ENCODE measurements around the gene CREBBP. TPM values are rescaled to one million over a fixed set of nuclear protein-coding genes. Genes with fewer than 3 reads are reported as not detected.

Gene CREBBP
- total and polyA plus RNA-seq, 2 donors (not counting 3 experiments of a cell fraction or from before 2014, with no cell fraction given), result 13.8 to 72.7 TPM

DNA sequence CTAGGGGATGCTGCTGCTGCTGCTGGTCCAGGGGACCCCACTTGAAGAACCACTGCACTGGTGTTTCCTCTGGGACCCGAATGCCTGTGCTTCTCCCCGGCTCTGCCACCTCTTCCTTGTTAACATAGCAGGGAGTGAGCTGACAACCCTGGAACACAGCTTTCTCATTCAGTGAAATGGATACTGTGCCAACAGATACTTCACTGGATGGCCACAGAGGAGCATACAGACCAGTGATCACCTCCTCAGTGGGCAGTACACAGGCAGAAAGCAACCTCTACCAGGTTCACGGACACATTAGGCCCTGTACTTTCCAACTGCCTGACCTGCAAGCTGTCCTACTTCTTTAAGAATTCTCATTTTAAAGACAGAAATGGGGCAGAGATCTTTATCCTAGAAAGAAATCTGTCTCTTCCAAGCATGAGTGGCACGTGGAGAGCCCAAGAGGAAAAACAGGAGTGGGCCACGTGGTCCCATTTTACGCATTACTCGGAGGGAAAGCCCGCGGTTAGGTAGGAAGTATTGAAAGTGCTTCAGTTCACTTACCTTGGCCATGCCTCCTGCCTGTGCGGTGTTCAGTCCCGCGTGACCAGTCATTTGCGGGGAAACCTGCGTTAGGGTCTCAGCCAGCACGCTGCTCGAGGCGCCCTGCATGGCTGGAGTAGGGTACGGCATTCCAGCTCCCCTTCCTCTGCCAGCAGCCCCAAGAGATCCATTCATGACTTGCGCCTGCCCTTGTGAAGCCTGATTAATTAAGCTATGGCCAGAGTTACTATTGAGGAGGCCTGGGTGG lies 30.6 kb downstream of the CREBBP start:
- no peak for DNase-seq (ENCODE audit: low read depth, low spot score)
- ChIA-PET POLR2A (no interaction called here), CTCF (interaction anchor here (0.6 to 1.4 kb wide), 3 partner anchors 8 to 34 kb away, joined by 3 to 5 read pairs (median 4); no protein-coding TSS in a partner anchor)
- no peaks in the 10 kb centered on the region for H3K9me1 ChIP-seq (replicated peaks; ENCODE audit: control insufficient read depth, extremely low read depth, insufficient read depth, low read length)
- BruUV-seq (replicated peaks), result no TSS peak
- no peaks in the 10 kb centered on the region for H3K4me1 ChIP-seq (ENCODE audit: control insufficient read depth, extremely low read depth, insufficient read depth, low read length)
- no peaks in the 10 kb centered on the region for H3K9me3 ChIP-seq (replicated peaks; ENCODE audit: control insufficient read depth, insufficient read depth, low read length)
- H4K20me1 ChIP-seq (replicated peaks; ENCODE audit: control insufficient read depth, extremely low read depth, insufficient read depth, low read length), result peaks cover 18% of the 10 kb centered on the region
- H3K27ac ChIP-seq (ENCODE audit: insufficient read depth, low read depth, low read length), result no peak overlapping the region
- H3K36me3 ChIP-seq (ENCODE audit: control insufficient read depth in 2 of 2, extremely low read depth in 1 of 2, insufficient read depth in 2 of 2, low read length in 2 of 2), result peaks cover 5 to 16% of the 10 kb centered on the region in 2 experiments
- H3K79me2 ChIP-seq (ENCODE audit: control insufficient read depth, insufficient read depth, low read length), result peaks cover 79% of the 10 kb centered on the region
- H3K27me3 ChIP-seq (ENCODE audit: control insufficient read depth in 2 of 2, insufficient read depth in 2 of 2, low read length in 2 of 2), result no peaks in the 10 kb centered on the region
- H2AFZ ChIP-seq (ENCODE audit: low read depth, low read length), result no peak overlapping the region
- no peak for TF ChIP-seq FOS (IDR thresholded peaks at IDR 0.05; ENCODE audit: borderline replicate concordance, insufficient read depth, low read length)
- TF ChIP-seq, protein P1, sequence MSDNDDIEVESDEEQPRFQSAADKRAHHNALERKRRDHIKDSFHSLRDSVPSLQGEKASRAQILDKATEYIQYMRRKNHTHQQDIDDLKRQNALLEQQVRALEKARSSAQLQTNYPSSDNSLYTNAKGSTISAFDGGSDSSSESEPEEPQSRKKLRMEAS (IDR thresholded peaks at IDR 0.05; ENCODE audit: insufficient read depth, insufficient read length), result no peak
- TF ChIP-seq JUN (IDR thresholded peaks at IDR 0.05; ENCODE audit: borderline replicate concordance, insufficient read depth, insufficient read length, low read depth), result no peak
- TF ChIP-seq MYC (IDR thresholded peaks at IDR 0.05; ENCODE audit: low read depth, low read length), result no peak
- TF ChIP-seq POLR2AphosphoS5 (IDR thresholded peaks at IDR 0.05; ENCODE audit: insufficient read depth, low read depth, low read length), result no peak
- TF ChIP-seq GATA2 (IDR thresholded peaks at IDR 0.05; ENCODE audit: insufficient read depth, insufficient read length, low read depth, low read length), result no peak
- TF ChIP-seq POLR2A (IDR thresholded peaks at IDR 0.05; ENCODE audit: low read depth, low read length), result no peak
- no peak for TF ChIP-seq CTCF (IDR thresholded peaks at IDR 0.05; ENCODE audit: extremely low read depth in 1 of 2, insufficient read depth in 1 of 2, low read depth in 1 of 2, low read length in 2 of 2)
- intact Hi-C loops (cut with micrococcal nuclease) (no loop called here), dilution Hi-C loops (cut with MboI; ENCODE audit: extremely low pct_ligation_motif_present, low sequenced_read_pairs) (no loop called here)
- no peak overlapping the region for H3K4me3 ChIP-seq (replicated peaks in 1 of 3; ENCODE audit: insufficient read depth in 1 of 3, low read depth in 1 of 3, low read length in 3 of 3)
- no peak overlapping the region for H3K9ac ChIP-seq (replicated peaks; ENCODE audit: extremely low read depth, insufficient read depth, low read length)
- no peak for FAIRE-seq
- no peak overlapping the region for H3K4me2 ChIP-seq (ENCODE audit: insufficient read depth, low read length)

Data from endothelial cell of umbilical vein (primary cell).